ENCODE results near the gene LINC01488.

Gene LINC01488

GRCh38 chr11:69513196-69513595 is 31.7 kb downstream of the LINC01488 start:
- no peak for DNase-seq

DNA sequence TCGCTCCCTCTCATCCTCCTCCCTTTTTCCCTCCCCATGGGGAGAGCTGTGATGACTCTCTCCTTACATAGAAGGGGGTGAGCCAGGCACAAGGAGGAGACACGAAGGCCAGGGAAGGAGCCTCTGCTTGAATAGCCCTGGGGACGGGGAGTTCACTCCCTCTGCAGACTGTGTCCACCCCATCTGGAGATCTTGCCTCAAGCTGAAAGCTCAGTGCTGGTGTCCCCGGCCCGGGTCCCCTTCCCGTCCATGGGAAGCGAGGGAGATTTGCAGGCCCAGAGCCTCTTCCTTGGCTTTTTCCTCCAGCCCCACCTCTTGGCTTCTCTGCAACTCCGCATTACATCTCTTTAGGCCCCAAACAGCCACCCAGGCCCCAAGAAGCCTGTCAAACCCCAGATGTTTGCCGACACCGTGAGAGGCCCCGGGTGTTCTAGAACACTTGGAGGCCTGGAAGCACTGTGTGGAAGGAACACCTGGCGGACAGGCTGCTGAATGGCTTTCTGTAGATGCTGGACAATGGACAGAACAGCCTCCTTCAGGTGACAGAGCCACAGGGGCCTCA is 32.3 kb downstream of the LINC01488 start:
- DNase-seq = no peak

- DNase-seq = no peak
Measured at GRCh38 chr11:69514771-69515170, 33.3 kb downstream of the LINC01488 start.

- no peak for DNase-seq
Measured at GRCh38 chr11:69515271-69516245, 34.1 kb downstream of the LINC01488 start.

DNA sequence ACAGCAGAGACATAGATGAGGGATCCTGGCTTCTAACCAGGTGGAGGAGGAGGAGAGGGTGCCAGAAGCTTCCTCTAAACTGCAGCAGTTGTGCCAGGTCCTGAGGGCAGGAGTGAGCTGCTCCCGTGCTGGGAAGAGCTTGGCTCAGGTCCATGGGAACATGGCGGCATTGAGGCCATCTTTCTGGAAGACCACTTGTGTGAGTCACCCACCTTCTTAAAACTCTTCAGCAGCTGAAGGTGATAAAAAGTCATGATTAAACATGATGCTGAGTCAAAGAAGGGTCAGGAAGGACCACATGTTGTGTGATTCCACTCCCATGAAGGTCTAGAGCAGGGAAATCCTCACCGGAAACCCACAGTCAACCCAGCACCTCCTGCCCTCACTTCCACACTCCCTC is 35.1 kb downstream of the LINC01488 start:
- DNase-seq = no peak

DNA sequence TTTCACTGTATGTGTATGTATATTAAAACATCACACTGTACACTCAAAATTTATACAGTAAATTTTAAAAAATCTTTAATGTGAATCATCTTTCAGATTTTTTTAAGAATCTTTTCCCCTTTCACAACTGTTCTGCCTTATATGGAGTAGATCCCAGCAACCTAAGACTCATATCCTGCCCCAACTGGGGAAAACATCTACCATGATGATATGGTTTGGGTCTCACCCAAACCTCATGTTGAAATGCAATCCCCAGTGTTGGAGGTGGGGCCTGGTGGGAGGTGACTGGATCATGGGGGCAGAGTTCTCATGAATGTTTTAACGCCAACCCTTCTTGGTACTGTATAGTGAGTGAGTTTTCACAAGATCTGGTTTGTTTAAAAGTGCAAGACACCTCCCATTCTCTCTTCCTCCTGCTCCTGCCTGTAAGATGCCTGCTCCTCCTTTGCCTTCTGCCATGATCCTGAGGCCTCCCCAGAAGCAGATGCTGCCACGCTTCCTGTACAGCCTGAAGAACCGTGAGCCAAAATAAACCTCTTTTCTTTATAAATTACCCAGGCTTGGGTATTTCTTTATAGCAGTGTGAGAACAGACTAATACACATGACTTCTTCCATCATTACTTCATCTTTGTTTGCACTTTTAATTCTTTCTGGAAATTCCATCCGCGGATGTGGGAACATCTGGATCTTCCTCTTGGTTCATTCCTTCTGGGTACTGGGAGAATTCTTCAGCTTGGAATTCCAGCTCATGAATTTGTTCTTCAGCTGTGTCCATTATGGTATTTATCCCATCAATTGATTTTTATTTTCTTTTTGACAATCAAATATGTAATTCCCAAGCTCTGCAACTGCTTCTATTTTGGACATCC is 36.9 kb downstream of the LINC01488 start:
- DNase-seq = no peak

DNA sequence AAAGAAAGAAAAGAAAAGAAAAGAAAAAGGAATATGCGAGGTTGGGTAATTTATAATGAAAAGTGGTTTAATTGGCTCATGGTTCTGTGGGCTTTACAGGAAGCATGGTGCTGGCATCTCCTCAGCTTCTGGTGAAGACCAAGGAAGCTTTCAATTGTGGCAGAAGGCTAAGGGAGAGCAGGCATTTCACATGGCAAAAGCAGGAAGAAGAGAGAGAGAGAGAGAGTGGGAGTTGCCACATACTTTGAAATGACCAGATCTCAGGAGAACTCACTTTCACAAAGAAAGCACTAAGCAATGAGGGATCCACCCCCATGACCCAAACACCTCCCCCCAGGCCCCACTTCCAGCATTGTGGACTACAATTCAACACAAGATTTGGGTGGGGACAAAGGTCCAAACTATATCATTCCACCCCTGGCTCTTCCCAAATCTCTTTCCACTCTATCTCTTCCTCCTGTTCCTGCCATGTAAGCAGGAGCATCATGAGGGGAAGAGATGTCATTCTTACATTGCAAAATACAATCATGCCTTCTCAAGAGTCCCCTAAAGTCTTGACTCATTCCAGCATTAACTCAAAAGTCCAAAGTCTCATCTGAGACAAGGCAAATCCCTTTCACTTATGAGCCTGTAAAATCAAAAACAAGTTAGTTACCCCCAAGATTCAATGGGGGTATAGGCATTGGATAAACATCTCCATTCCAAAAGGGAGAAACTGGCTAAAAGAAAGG is 38.9 kb downstream of the LINC01488 start:
- DNase-seq = no peak

DNA sequence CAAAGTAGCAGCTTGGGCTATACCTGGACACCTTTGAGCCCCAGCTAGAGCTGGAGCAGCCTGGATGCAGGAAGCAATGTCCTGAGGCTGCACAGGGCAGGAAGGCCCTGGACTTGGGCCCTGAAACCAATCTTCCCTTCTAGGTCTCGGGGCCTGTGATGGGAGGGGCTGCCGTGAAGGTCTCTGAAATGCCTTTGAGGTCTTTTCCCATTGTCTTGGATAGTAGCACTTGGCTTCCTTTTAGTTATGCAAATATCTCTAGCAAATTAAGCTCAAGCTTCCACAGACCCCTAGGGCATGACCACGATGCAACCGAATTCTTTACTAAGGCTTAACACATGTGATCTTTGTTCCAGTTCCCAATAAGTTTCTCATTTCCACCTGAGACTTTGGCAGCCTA is 40.0 kb downstream of the LINC01488 start:
- no peak for DNase-seq

GRCh38 chr11:69523453-69523852 is 42.0 kb downstream of the LINC01488 start:
- DNase-seq = no peak

- DNase-seq = no peak
Measured at GRCh38 chr11:69524291-69524882, 42.9 kb downstream of the LINC01488 start.

DNA sequence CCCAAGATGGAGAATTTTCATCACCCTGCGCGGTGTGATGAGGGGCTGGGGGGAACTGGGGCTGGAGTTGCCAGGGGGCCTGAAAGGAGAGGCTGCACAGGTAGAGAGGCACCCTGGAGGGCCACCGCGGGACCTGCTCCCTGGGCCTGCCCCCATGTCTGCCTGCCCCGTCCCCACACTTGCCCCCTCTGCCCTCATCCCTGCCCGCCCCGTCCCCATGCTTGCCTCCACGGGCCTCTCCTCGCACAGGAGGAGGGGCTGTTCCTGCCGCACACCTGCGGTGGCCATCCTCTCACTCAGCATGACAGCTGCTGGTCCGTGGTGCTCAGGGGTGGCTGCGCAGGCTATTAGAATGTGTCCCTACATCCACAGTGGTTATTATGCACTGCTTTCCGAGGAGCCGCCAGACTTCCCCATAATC is 43.5 kb downstream of the LINC01488 start:
- no peak for DNase-seq

DNA sequence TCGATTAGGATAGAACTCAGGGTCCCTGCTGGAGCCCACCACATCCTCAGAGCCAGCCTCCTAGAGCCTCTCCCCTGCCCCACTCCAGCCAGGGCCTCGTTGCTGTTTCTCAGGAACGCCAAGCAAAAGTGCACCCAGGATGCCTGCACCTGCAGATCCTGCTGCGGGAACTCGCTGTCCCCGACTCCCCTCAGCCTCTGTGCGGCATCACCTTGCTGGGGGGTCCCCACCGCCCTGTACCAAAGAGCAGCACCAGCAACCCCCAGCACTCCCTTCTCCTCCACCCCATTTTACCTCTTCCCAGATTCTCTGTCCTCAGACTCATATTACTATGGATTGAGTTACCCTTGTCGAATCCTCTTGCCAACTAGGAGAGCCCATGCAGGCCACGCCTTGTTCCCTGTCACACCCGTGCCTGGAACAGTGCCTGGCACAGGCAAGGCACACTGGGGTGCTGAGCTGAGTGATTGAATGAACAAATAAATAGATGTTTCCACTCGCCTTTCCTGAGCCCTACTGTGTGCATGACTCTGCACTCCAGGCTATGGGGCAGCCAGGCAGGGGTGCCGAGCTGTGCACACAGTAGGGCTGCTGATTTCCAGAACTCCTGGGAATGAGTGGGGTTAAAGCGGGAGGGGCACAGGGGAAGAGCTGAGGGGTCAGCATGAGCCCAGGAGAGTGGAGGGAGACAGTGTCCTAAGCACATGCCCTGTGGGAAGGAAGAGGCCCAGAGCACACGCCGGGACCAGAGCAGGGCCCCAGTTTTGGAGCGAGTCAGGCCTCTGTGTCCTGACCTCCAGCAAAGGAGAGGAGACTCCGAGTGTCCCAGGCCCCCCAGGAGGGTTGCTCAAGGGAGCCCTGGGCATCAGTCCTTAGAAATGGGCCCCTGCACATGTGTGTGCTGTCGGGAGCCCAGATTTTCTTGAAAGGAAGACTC is 44.3 kb downstream of the LINC01488 start:
- DNase-seq = no peak

- no peak for DNase-seq
Measured at GRCh38 chr11:69526453-69526810, 45.0 kb downstream of the LINC01488 start.

DNA sequence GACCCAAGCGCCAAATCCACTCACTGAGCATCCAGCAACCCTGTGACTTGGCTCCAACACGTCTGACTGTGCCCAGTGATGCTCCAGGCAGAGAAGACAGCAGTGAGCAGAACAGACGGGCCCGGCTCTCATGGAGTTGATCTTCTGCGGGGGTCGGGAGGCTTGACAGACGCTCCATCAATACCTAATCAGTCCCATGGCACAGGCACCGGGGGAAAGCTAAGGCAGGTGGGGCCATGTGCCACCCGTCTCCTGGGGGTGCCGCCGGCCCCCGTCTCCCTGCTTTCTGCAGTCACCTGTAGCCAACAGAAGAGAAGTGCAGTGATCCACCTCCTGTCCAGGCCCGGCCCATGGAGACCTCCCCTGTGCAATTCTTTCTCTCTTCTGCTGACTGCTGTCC is 47.5 kb downstream of the LINC01488 start:
- no peak for DNase-seq

- DNase-seq = no peak
Measured at GRCh38 chr11:69530278-69531070, 49.0 kb downstream of the LINC01488 start.

- no peak for DNase-seq
Measured at GRCh38 chr11:69531071-69531716, 49.7 kb downstream of the LINC01488 start.

GRCh38 chr11:69531717-69532088 is 50.2 kb downstream of the LINC01488 start:
- no peak for DNase-seq

DNA sequence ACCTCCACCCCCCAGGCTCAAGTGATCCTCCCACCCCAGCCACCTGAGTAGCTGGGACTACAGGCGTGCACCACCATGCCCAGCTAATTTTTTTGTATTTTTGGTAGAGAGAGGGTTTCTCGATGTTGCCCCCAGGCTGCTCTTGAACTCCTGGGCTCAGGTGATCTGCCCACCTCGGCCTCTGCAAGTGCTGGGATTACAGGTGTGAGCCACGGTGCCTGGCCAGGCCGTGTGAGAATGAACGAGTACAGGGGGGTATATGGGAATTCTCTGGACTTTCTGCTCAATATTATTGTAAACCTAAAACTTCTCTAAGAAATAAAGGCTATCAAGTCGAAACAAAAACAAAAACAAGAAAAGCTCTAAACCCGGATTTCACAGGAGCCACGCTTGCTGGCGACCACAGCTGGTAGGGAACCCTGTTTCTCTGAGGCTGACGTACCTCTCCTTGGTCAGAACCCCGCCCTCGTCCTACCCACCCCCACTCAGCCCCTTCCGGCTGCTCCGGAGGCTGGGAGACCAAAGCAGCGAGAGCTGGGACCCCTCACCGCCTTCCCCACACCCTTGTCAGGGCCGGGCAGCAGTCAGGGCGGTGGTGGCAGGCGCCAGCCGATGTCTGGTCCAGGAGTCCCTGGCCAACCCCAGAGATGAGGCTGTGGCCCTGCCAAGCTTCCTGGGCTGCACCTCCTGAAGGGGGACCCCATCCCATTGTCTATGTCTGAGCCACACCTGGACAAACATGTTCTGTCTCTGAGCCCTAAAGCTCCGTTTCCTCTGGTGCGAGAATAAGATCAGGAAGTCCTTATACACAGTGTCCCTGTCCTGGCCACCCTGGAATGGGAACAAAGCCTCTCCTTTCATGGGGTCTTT is 52.1 kb downstream of the LINC01488 start:
- DNase-seq = no peak

GRCh38 chr11:69534166-69534530 is 52.7 kb downstream of the LINC01488 start:
- DNase-seq = no peak

Measured in SIG-M5 (cell line).